Choroid plexus epithelial cell (primary cell): ENCODE results near the gene KRT72.

Source experiments
- DNase-seq: peaks from one replicate; pipeline ENCODE4 v3.0.0-alpha.2; 2010; ENCODE audit warnings: low read depth
- H3K4me3 ChIP-seq: 2 replicates; pipeline ENCODE4 v1.5.1; 2011; ENCODE audit warnings: low read depth, mild to moderate bottlenecking, control low read depth, low read length, moderate library complexity
- TF ChIP-seq, protein P1 (sequence below): conservative IDR thresholded peaks from 2 replicates; pipeline ENCODE4 v1.5.1; 2011; ENCODE audit warnings: low read depth, mild to moderate bottlenecking, control low read depth, inconsistent platforms, low read length, moderate library complexity

KRT72 gene

DNA sequence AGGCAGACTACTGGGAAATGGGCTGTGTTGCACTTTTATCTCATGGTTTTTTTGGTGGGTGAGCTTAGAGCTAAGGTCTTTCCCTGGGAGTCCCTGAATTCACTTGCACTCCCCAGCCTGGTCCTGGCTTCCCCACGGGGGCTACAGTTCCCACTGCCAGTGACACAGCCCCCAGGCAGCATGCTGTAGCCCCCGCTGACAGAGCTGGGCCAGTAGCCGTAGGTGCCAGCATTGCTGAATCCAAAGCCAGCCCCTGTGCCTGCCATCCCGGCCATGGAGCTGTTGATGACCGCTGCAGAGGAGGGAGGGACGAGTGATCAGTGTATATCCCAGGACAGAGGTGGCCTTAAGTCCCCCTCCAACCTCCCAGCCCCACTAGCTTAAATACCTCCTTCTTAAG lies 6.9 kb upstream of the KRT72 start:
- TF ChIP-seq, protein P1, sequence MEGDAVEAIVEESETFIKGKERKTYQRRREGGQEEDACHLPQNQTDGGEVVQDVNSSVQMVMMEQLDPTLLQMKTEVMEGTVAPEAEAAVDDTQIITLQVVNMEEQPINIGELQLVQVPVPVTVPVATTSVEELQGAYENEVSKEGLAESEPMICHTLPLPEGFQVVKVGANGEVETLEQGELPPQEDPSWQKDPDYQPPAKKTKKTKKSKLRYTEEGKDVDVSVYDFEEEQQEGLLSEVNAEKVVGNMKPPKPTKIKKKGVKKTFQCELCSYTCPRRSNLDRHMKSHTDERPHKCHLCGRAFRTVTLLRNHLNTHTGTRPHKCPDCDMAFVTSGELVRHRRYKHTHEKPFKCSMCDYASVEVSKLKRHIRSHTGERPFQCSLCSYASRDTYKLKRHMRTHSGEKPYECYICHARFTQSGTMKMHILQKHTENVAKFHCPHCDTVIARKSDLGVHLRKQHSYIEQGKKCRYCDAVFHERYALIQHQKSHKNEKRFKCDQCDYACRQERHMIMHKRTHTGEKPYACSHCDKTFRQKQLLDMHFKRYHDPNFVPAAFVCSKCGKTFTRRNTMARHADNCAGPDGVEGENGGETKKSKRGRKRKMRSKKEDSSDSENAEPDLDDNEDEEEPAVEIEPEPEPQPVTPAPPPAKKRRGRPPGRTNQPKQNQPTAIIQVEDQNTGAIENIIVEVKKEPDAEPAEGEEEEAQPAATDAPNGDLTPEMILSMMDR = no peak
- DNase-seq = no peak
- no peak overlapping the region for H3K4me3 ChIP-seq

GRCh38 chr12:52607314-52607713 lies 6.1 kb upstream of the KRT72 start:
- TF ChIP-seq, protein P1 = no peak
- H3K4me3 ChIP-seq = no peak overlapping the region
- DNase-seq = no peak

DNA sequence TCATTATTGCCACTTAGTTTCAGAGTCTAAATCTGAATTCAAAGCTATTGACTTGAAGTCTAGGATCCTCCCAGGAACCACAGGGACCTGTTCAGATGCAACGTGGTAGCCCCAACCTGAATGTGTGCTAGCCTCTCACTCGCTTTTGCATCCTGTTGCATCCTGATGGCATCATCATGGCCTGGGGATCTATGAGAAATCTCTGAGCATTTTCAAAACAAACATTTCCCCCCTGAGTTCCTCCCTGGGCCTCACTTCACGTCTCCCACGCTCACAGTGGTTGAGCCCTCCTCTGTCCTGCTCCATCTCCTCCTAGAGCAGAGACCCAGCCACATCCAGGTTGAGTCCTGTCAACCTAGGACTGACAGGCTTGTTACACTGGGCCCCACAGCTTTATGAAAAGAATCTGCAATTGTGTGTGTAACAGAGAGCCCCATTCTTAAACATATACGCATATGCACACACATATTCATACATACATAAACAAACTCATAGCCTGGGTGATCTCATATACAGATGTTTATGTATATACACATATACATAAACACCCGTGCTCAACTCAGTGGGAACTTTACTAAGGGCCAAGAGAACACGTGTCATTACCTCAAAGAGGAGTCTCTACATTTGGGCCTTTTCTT lies 5.4 kb upstream of the KRT72 start:
- TF ChIP-seq, protein P1 = no peak
- no peak for DNase-seq
- H3K4me3 ChIP-seq = no peak overlapping the region

- no peak overlapping the region for H3K4me3 ChIP-seq
- TF ChIP-seq, protein P1 = no peak
- no peak for DNase-seq
Observed at GRCh38 chr12:52606096-52606495, 4.8 kb upstream of the KRT72 start.

GRCh38 chr12:52605542-52605941 lies 4.3 kb upstream of the KRT72 start:
- no peak for DNase-seq
- H3K4me3 ChIP-seq = no peak overlapping the region
- TF ChIP-seq, protein P1 = no peak

GRCh38 chr12:52604859-52605258 lies 3.6 kb upstream of the KRT72 start:
- TF ChIP-seq, protein P1 = no peak
- no peak for DNase-seq
- no peak overlapping the region for H3K4me3 ChIP-seq

- TF ChIP-seq, protein P1 = no peak
- no peak overlapping the region for H3K4me3 ChIP-seq
- no peak for DNase-seq
Observed at GRCh38 chr12:52603314-52603713, 2.1 kb upstream of the KRT72 start.
